T47D (cell line): ENCODE data around the gene ASB3.

Experiments used
- DNase-seq, 2 experiments: peaks; one replicate each; pipeline versions ENCODE4 v3.0.0 to v3.0.0-alpha.2; 2011 to 2012; ENCODE audit warnings: low read depth in 1 of 2, low spot score in 1 of 2
- JUND ChIP-seq: IDR thresholded peaks from 2 replicates; pipeline ENCODE4 v1.6.1; 2012; ENCODE audit warnings: low read depth
- in situ Hi-C: cut with HindIII; loops from 2 replicates; pipeline ENCODE4 v1.10.0; 2016; ENCODE audit warnings: low sequenced_read_pairs, low pct_unique_long_range_greater_than_20kb

The ASB3 gene

GRCh38 chr2:53652131-53652530 is 134.6 kb downstream of the ASB3 start:
- no peak for TF ChIP-seq JUND
- in situ Hi-C loops, result no loop called here
- no peak for DNase-seq

- peak in 1 of 2 experiments; percentile 12 for DNase-seq
- in situ Hi-C loops, result no loop called here
- TF ChIP-seq JUND, result no peak
Observed at GRCh38 chr2:53646788-53647187, 140.0 kb downstream of the ASB3 start.

- in situ Hi-C loops, result no loop called here
- TF ChIP-seq JUND, result no peak
- no peak for DNase-seq
Observed at GRCh38 chr2:53641290-53641689, 145.5 kb downstream of the ASB3 start.

- no peak for DNase-seq
- no peak for TF ChIP-seq JUND
- in situ Hi-C loops, result no loop called here
Observed at GRCh38 chr2:53640466-53640865, 146.3 kb downstream of the ASB3 start.

GRCh38 chr2:53636596-53636995 is 150.2 kb downstream of the ASB3 start:
- in situ Hi-C loops, result no loop called here
- no peak for TF ChIP-seq JUND
- no peak for DNase-seq

- in situ Hi-C loops, result no loop called here
- no peak for DNase-seq
- no peak for TF ChIP-seq JUND
Observed at GRCh38 chr2:53636109-53636508, 150.6 kb downstream of the ASB3 start.

GRCh38 chr2:53635694-53636093 is 151.1 kb downstream of the ASB3 start:
- DNase-seq, result no peak
- in situ Hi-C loops, result no loop called here
- no peak for TF ChIP-seq JUND

GRCh38 chr2:53633441-53633840 is 153.3 kb downstream of the ASB3 start:
- in situ Hi-C loops, result no loop called here
- peak in 1 of 2 experiments; percentile 45 for DNase-seq
- TF ChIP-seq JUND, result no peak

- peak in 1 of 2 experiments; percentile 21 for DNase-seq
- in situ Hi-C loops, result no loop called here
- TF ChIP-seq JUND, result no peak
Observed at GRCh38 chr2:53632714-53633113, 154.0 kb downstream of the ASB3 start.

GRCh38 chr2:53632126-53632460 is 154.7 kb downstream of the ASB3 start:
- in situ Hi-C loops, result no loop called here
- no peak for TF ChIP-seq JUND
- DNase-seq, result no peak

GRCh38 chr2:53631313-53632125 is 155.2 kb downstream of the ASB3 start:
- no peak for TF ChIP-seq JUND
- in situ Hi-C loops, result no loop called here
- peak in 1 of 2 experiments; percentile 9 for DNase-seq

GRCh38 chr2:53630026-53630606 is 156.6 kb downstream of the ASB3 start:
- no peak for TF ChIP-seq JUND
- no peak for DNase-seq
- in situ Hi-C loops, result no loop called here

GRCh38 chr2:53629501-53629900 is 157.3 kb downstream of the ASB3 start:
- no peak for DNase-seq
- in situ Hi-C loops, result no loop called here
- TF ChIP-seq JUND, result no peak
